Measurements from ENCODE around the gene LAGE3. TPM values are rescaled to one million over a fixed set of nuclear protein-coding genes. Genes with fewer than 3 reads are reported as not detected.

Gene LAGE3
- total RNA-seq, 6 experiments from 2014 or later, result 13.8 to 18.3 (median 17.4) TPM

- no peak for DNase-seq
- Mint-ChIP-seq H3K36me3 (ENCODE audit: low read depth) (no peaks in the 10 kb centered on the region; the same call in 1 of the 2 replicates), H3K27ac (no peak overlapping the region), H3K9me3 (no peaks in the 10 kb centered on the region), H3K4me1 (ENCODE audit: low read depth) (peaks cover 12% of the 10 kb centered on the region), H3K27me3 (ENCODE audit: insufficient read depth) (no peaks in the 10 kb centered on the region), H3K4me3 (no peak overlapping the region)
- no peak for TF ChIP-seq CTCF (IDR thresholded peaks at IDR 0.05)
Measured at GRCh38 chrX:154488336-154489075, 9.4 kb upstream of the LAGE3 start.

GRCh38 chrX:154487518-154488290, 8.6 kb upstream of the LAGE3 start:
- no peaks in the 10 kb centered on the region for H3K9me3 Mint-ChIP-seq
- no peaks in the 10 kb centered on the region for H3K27me3 Mint-ChIP-seq (ENCODE audit: insufficient read depth)
- DNase-seq, result no peak
- peaks cover 12% of the 10 kb centered on the region for H3K4me1 Mint-ChIP-seq (ENCODE audit: low read depth)
- H3K36me3 Mint-ChIP-seq (ENCODE audit: low read depth), result no peaks in the 10 kb centered on the region; the same call in 1 of the 2 replicates
- H3K4me3 Mint-ChIP-seq, result no peak overlapping the region
- H3K27ac Mint-ChIP-seq, result no peak overlapping the region
- TF ChIP-seq CTCF (IDR thresholded peaks at IDR 0.05), result no peak

- peak within 1 kb of the TSS; percentile 72 for H3K4me3 Mint-ChIP-seq
- no peaks in the 10 kb centered on the region; the same call in 1 of the 2 replicates for H3K36me3 Mint-ChIP-seq (ENCODE audit: low read depth)
- H3K27ac Mint-ChIP-seq, result peak within 1 kb of the TSS; percentile 33; the same call in 1 of the 2 replicates
- DNase-seq, result peak; percentile 15
- H3K9me3 Mint-ChIP-seq, result no peaks in the 10 kb centered on the region
- no peak for TF ChIP-seq CTCF (IDR thresholded peaks at IDR 0.05)
- peaks cover 12% of the 10 kb centered on the region for H3K4me1 Mint-ChIP-seq (ENCODE audit: low read depth)
- H3K27me3 Mint-ChIP-seq (ENCODE audit: insufficient read depth), result no peaks in the 10 kb centered on the region
Measured at GRCh38 chrX:154486396-154487207, 7.5 kb upstream of the LAGE3 start, which contains the start of gene UBL4A. Gene UBL4A, minus strand, starts transcription at chrX:154486615. Its CDS starts 31 bp downstream, at chrX:154486584.

GRCh38 chrX:154486052-154486395, 6.9 kb upstream of the LAGE3 start:
- no peaks in the 10 kb centered on the region for H3K27me3 Mint-ChIP-seq (ENCODE audit: insufficient read depth)
- H3K9me3 Mint-ChIP-seq, result no peaks in the 10 kb centered on the region
- H3K27ac Mint-ChIP-seq, result no peak overlapping the region
- peak overlapping the region; percentile 26 for H3K4me3 Mint-ChIP-seq
- no peaks in the 10 kb centered on the region; the same call in 1 of the 2 replicates for H3K36me3 Mint-ChIP-seq (ENCODE audit: low read depth)
- DNase-seq, result no peak
- peaks cover 12% of the 10 kb centered on the region for H3K4me1 Mint-ChIP-seq (ENCODE audit: low read depth)
- TF ChIP-seq CTCF (IDR thresholded peaks at IDR 0.05), result no peak
